H1 (cell line): ENCODE data around the gene PAAF1.

ENCODE experiments used
- EZH2 ChIP-seq: fragments of 200-600 bp; sonication (generic); IDR thresholded peaks from 2 replicates; pipeline ENCODE4 v1.7.1; 2012; ENCODE audit warnings: low read depth, mild to moderate bottlenecking, moderate library complexity, low read length, inconsistent platforms; ENCODE audit not compliant: severe bottlenecking
- HDAC2 ChIP-seq, 2 experiments: fragments of 300-600 bp in 1 of 2; sonication (generic) in 1 of 2; IDR thresholded peaks; 2 replicates each; pipeline ENCODE4 v1.6.1; 2011 to 2012; ENCODE audit warnings: low read depth in 2 of 2, low read length in 2 of 2, mild to moderate bottlenecking in 2 of 2, moderate library complexity in 2 of 2, borderline replicate concordance in 1 of 2, inconsistent platforms in 1 of 2
- KDM5A ChIP-seq: fragments of 200-600 bp; IDR thresholded peaks from 2 replicates; pipeline ENCODE4 v1.7.1; 2012; ENCODE audit warnings: mild to moderate bottlenecking, low read length, inconsistent platforms, mixed read lengths
- SRF ChIP-seq: IDR thresholded peaks from 2 replicates; pipeline ENCODE4 v1.6.1; 2011; ENCODE audit warnings: mild to moderate bottlenecking, low read depth, low read length, moderate library complexity
- TF ChIP-seq, protein P1 (sequence below), 3 experiments: IDR thresholded peaks; 1 replicate in 2 of 3; 2 replicates in 1 of 3; pipeline versions ENCODE4 v1.5.1 to v1.6.1; 2011; ENCODE audit warnings: low read length in 3 of 3, mild to moderate bottlenecking in 3 of 3, inconsistent platforms in 2 of 3, low read depth in 1 of 3, moderate library complexity in 1 of 3; ENCODE audit not compliant: insufficient read depth in 1 of 3; ENCODE audit errors: control extremely low read depth in 1 of 3

DNA sequence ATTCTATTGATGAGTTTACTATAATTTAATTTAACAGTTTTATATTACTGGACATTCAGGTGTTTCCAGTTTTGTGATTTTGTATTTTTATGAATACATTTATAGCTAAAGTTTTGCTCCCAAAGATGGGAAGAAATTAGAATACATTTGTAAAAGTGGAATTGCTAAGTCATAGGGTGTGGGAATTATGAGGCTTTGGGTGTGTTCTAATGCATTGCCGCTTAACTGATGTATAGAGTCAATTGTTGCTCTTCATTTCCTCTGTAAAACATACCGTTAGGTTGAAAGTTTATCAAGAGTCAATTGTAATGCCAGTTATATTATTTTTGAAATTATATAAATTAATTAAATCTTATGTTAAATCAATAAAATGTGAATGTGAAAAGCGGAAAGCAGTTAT lies 16.2 kb downstream of the PAAF1 start:
- TF ChIP-seq SRF (no peak), HDAC2 (IDR thresholded peaks at IDR 0.05; ENCODE audit: borderline replicate concordance in 1 of 2, low read depth in 2 of 2, low read length in 2 of 2) (no peak), KDM5A (no peak), EZH2 (no peak)
- TF ChIP-seq, protein P1, sequence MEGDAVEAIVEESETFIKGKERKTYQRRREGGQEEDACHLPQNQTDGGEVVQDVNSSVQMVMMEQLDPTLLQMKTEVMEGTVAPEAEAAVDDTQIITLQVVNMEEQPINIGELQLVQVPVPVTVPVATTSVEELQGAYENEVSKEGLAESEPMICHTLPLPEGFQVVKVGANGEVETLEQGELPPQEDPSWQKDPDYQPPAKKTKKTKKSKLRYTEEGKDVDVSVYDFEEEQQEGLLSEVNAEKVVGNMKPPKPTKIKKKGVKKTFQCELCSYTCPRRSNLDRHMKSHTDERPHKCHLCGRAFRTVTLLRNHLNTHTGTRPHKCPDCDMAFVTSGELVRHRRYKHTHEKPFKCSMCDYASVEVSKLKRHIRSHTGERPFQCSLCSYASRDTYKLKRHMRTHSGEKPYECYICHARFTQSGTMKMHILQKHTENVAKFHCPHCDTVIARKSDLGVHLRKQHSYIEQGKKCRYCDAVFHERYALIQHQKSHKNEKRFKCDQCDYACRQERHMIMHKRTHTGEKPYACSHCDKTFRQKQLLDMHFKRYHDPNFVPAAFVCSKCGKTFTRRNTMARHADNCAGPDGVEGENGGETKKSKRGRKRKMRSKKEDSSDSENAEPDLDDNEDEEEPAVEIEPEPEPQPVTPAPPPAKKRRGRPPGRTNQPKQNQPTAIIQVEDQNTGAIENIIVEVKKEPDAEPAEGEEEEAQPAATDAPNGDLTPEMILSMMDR (IDR thresholded peaks at IDR 0.05; ENCODE audit: control extremely low read depth in 1 of 3, insufficient read depth in 1 of 3, low read depth in 1 of 3, low read length in 3 of 3) = no peak
